Right ventricle myocardium superior (tissue), 1 donor: ENCODE data around the gene DNMT3A. TPM values are rescaled to one million over a fixed set of nuclear protein-coding genes. Genes with fewer than 3 reads are reported as not detected.
A peak's percentile ranks its signal among the peaks of the same experiment; 100 is the strongest.
"Not testable (repeated sequence)": the region's sequence is repeated elsewhere in the genome, so short reads cannot be mapped to it uniquely, and the experiment has no call there.

Source experiments
- ATAC-seq: fragments of 200-7000 bp; cut with Tn5 transposase; one replicate; pipeline ENCODE4 v1.9.1; 2020; ENCODE audit warnings: mild to moderate bottlenecking; ENCODE audit not compliant: poor library complexity
- DNase-seq: peaks from one replicate; pipeline ENCODE4 v3.0.0-alpha.2; 2020
- intact Hi-C: fragments of 100-400 bp; cut with DNase I; formaldehyde crosslinking; loops from one replicate; pipeline ENCODE4 v1.11.2; 2022
- total RNA-seq: library from RNA; stranded (reverse); fragmentation: NEBNext Ultra II Directional; extraction: Animal tissue kit (Norgen Biotek cat#: 25700); gene quantifications from one replicate; pipeline ENCODE4 v1.2.1, GENCODE V29; 2021
- donor health status: DM: no; HTN: yes; CAD: no; lungs with severe emphysema.

The DNMT3A gene
- total RNA-seq, 1 donor from 2014 or later, result 20.2 TPM

DNA sequence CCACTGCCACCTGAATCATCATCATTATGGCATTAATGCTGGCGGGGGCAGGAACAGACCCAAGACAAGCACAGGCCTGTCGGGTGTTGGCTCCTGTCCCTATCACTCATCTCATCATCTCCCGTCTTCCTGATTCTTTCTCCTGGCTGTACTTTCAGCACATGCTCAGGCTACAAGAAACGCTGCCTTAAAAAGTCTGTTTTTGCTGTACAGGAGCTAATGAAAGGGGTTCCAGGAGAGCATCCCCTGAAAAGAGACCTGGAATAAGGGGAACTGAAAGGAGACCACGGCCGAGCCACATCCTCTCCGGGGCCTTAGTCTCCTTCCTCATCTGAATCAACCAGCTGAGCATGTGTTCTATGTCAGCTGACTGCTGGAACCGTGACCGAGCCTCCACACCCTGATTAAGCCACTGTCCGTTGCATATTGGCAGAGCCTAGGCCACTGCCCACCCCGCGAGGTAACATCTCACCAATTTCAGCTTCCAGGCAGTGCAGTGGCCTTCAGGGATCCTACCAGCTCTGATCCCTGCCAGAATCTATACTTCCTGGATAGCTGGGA is 62.6 kb downstream of the DNMT3A start:
- intact Hi-C loops, result no loop called here
- peak; percentile 81 for DNase-seq
- ATAC-seq, result peak; percentile 71

DNA sequence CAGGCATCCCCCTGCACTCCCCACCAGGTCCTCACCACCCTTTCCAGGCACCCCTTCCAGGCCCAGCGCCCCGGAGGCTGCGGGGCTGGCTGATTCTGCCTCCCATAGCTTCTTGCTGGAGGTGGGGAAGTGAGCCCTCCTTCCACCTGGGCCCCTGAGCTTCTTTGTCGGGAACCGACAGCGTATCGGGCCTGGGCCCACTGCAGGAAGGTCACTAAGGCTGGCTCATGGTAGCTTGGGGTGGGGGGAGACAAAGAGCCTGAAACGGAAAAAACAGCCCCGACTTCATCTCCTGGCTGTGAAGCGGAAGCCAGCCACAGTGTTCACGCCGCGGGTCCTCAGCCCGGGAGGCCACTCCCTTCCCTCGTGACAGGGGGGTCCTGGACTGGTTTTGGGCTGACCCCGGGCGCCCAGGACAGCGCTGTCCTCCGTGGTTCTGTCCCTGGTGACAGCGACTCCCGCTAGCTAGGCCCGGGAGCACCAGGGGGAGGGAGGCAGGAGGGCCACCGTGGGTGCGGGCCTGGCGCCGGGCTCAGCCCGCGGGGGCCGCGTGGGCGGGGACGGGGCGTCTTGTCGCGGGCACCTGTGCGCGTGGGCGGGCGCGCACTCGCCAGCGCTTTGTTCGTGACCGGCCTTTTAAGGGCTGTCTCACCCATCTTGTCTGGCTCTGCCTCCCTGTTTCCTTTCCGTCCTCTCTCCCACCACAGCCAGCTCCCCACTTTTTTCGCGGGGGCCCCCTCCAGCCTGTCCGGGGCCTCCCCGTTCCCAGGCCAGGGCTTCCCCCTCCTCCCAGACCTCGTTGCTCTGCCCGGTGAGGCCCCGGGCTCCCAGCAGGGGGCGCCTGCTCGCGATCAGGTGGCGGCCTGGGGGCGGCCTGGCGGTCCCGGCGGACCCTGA is 64.9 kb downstream of the DNMT3A start:
- DNase-seq (peak; percentile 76), ATAC-seq (peak; percentile 61)
- intact Hi-C loops, result no loop called here

DNA sequence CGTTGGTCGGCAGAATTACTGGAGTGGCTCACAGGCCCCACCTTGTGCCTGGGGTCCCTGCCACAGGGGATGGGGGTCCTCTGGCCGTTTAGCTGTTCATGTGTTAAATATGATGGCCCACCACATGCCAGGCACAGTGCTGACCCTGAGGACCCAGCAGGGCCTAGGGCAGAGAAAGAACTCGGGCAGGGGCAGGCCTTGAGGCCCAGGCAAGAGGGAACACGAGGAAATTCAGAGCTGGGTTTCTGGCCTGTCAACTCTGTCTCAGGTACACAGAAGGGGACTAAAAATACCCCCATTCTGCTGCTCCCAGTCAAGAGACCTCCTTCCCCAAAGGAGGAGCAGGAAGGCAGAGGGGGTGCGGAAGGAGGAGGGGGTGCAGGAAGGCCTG is 66.2 kb downstream of the DNMT3A start:
- ATAC-seq (no peak), DNase-seq (no peak)
- intact Hi-C loops, result no loop called here

DNA sequence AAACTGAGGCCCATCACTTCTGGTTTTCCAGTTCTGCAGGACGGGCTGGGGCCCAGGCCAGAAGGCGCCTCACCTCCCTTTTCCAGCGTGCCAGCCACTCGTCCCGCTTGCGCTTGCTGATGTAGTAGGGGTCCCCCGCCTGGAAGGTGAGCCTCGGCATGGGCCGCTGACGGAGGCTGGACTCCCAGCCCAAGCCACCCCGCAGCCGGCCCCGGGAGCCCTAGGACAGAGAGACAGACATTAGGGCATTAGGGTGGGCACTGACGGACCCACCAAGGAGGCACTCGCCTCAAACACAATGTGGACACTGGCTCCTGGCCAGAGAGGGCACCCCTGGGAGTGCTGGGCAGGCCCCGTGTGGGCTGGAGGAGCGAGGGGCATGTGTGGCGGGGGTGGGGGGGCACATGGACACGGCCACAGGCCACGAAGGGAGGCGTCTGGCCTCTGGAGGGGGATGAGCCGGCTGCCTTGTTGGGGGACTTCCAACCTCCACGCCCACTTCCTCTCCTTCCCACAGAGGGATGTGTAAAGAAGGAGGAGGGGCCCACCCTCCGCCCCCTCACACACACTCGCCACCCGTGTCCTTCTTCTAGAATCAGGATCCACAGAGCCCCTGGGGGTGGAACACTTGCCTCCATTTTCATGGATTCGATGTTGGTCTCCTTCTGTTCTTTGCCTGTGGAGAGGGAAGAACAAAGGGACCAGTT is 66.7 kb downstream of the DNMT3A start:
- intact Hi-C loops, result no loop called here
- ATAC-seq, result peak; percentile 19
- peak; percentile 55 for DNase-seq

DNA sequence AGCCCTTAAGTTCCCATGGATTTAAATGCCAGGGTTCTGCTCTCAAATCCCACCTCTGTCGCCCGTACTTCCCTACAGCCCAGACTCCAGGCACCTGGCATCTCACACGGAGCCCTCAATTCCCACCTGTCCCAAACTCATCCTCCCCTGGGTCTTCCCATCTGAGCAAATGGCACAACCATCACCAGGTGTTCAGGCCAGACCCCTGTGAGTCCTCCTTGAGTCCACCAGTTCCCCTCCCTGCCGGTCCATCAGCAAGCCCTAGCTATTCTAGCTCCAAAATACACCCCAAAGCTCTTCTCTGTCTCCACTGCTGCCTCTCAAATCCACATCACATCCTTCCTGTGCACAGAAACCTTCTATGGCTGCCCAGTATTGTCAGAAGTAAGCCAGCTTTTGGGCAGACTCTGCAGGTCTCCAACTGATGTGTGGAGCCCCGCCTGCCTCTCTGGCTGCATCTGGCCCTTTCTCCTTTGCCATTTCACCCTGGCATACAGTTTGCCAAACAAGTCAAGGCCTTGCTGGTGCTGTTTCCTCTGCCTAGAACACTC is 67.7 kb downstream of the DNMT3A start:
- DNase-seq, result no peak

DNA sequence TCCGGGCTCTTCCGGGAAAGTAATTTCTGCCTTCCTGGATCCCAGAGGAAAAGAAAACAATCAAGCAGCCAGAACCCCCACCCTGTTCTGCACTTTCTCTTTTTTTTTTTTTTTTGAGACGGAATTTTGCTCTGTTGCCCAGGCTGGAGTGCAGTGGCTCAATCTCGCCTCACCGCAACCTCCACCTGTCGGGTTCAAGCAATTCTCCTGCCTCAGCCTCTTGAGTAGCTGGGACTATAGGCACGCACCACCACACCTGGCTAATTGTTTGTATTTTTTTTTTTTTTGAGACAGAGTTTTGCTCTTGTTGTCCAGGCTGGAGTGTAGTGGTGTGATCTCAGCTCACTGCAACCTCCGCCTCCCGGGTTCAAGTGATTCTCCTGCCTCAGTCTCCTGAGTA is 69.0 kb downstream of the DNMT3A start:
- ATAC-seq, intact Hi-C loops, DNase-seq: not testable (repeated sequence)

More for the DNA sequence above, 67.7 kb downstream of the DNMT3A start:
- ATAC-seq, result no peak
- intact Hi-C loops, result no loop called here

DNA sequence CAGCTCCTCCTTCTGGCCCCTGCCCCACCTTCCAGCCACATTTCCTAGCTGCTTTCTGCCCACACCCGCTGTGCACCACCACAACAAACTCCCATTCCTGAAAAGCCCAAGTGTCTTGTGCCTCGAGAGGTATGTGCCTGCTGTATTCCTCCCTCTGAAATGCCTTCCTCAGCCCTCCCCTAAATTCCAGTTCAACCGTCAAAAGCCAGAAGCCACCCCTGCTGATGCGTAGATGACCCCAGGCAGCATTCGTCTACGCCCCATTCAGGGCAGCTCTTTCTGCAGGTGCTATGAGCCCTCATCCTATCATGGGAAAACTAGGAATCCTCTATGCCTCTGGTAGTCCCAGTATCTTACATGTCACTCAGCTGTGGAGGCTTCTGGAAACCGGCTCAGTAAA is 71.7 kb downstream of the DNMT3A start:
- intact Hi-C loops, result no loop called here
- no peak for ATAC-seq

DNA sequence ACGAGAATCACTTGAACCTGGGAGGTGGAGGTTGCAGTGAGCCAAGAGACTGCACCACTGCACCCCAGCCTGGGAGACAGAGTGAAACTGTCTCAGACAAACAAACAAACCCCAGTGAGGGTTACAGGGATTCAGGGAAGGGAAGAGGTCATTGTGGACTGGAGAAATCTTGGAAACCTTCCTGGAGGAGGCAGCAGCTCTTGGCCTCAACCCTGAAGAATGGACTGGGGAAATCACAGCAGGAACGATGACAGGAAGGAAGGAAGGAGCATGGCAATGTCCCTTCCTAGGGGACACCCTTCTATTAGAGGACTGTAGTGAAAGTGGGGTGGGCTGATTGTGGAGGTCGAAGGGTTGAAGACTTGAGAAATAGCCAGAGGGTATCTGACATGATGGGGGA is 72.5 kb downstream of the DNMT3A start:
- DNase-seq, result no peak
- intact Hi-C loops, result no loop called here
- no peak for ATAC-seq

More for the DNA sequence above, 71.7 kb downstream of the DNMT3A start:
- no peak for DNase-seq

DNA sequence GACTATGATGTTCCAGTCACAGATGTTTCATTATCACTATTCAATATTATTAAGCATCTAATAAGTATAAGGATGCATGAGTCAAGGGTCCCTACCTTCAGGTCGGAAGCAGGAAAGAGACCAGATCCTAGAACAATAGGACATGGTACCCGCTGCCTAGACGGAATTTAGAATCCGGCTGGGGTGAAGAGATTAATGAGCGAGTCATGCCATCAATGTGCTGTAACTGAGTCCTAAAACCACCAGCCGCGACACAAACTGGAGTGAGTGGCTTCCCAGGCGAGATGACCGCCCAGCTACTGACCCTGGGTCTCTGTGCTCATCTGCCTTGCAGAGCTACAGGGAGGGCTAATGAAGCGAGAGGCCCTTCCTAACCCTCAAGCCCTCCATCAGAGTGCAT is 73.6 kb downstream of the DNMT3A start:
- intact Hi-C loops, result no loop called here

DNA sequence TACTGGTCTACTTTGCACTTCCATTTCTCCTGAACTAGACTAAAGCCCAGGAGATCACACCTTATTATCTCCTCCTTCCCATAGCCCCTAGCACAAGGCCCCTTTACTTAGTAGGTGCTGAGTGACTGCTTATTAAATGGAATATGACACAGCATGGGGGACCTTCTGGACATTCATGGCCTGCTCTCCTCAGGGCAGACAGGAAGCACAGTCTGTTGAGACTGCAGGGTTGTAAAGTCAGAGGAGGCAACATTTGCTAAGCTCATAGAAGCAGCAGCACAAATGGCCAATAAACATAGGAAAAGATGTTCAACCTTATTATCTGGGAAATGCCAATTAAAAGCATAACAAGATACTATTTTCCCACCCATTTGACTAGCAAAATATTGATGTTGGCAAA is 75.3 kb downstream of the DNMT3A start:
- ATAC-seq, result no peak
- intact Hi-C loops, result no loop called here
- no peak for DNase-seq

More for the DNA sequence above, 73.6 kb downstream of the DNMT3A start:
- DNase-seq, result no peak
- no peak for ATAC-seq

GRCh38 chr2:25265802-25266201 is 75.9 kb downstream of the DNMT3A start:
- intact Hi-C loops, result no loop called here

GRCh38 chr2:25265001-25265400 is 76.7 kb downstream of the DNMT3A start:
- DNase-seq, result no peak
- no peak for ATAC-seq
- intact Hi-C loops, result no loop called here

More at GRCh38 chr2:25265802-25266201, 75.9 kb downstream of the DNMT3A start:
- ATAC-seq, result no peak
- no peak for DNase-seq

DNA sequence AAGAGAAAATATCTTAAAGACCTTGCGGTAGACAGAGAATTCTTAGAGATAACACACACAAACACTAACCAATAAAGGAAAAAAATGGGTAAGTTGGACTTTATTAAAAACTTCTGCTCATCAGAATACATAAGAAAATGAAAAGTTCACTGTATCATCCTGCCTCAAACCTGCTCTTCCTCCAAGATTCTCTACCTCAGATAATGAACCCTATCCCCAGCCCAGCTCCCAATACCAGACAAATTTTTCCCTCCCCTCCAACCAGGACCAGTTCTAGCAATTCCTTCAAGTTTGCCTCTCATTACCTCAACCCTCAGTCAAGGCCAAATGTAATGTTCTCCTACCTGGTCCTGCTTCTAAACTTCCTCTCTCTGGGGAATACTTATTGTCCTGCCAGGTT is 79.4 kb downstream of the DNMT3A start:
- ATAC-seq (no peak), DNase-seq (no peak)
- intact Hi-C loops, result no loop called here

- no peak for ATAC-seq
- no peak for DNase-seq
- intact Hi-C loops, result no loop called here
Measured at GRCh38 chr2:25259737-25260124, 82.0 kb downstream of the DNMT3A start.

DNA sequence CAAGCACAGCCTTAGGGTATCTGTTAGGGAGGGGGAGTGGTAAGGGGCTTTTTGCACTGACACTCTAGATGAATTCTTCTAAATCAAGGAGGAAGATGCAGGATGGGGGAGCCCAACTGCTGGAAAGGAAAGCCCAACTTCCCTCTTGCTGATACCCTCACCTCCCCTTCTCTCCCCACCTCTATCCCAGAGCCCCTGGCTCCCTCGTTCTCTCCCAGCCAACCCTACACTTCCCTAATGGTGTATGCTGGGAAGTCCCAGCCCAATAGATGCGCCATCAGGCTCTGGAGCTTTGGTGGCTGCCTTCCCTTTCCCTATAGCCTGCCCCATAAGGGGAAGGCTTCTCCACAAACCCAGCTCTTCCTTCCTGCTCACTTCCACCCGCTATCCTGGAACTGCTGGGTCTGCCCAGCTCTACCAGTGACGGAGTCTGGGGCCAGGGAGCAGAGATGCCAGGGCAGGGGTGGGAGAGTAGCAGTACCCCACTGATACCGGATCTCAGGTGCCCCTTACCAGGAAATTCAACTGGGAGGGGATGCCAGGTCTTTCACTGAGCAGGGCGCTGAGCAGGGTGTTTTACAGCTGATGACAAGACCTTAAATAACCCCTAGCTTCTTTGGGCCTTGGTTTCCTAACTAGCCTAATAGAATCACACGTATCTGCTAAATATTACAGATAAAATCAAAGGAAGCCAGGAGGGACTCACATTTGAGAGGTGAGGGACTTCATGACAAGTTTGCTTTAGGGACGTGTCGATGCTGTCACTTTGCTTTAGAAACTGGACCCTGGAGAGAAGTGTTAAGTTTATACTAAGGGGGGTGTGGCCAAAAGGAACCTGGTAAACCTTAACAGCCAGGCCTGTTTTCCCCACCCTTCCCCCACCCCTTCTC is 82.6 kb downstream of the DNMT3A start:
- ATAC-seq, result no peak
- DNase-seq, result no peak
- intact Hi-C loops, result no loop called here

DNA sequence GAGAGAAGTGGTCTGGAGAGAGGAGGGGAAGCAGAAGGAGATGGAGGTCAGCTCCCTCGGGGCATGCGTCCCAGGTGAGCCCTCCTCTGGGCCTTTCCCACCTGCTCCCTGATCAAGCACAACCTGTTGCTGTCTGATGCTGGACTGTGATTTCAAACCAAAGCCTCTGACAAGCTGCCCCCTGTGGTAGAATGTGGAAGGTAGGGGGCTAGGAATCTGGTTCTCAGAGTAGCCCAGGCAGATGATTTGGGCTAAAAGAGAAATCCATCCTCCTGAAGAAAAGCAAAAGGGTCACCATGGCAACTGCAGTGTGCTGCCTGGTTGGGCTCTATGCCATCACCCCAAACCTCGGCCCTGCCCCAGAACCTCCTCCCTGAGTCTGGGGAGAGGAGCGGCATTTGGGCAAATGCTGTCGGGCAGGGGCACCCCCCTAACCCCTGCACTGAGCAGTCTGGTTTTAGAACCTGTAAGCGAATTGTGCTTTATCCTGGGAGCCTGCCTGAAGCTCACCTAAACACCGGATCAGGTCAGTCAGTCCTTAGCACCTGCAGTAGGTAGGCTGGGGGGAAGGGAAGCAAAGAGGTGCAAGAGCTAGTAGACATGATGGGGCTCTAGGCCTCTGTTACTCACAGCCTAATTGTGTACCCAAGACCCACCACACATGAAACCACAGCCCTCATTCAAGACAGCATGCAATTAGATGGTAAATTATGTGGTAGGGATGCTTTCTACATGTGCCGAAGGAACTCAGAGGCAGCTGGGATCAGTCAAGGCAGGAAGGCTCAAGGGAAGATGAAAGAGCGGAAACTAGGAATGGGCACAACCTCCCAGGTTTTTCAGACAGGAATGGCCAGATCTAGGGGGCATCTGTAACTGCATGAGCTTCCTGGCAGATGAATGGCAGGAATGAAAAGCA is 83.5 kb downstream of the DNMT3A start:
- DNase-seq, result no peak
- intact Hi-C loops, result no loop called here
- no peak for ATAC-seq

GRCh38 chr2:25257032-25257552 is 84.6 kb downstream of the DNMT3A start:
- intact Hi-C loops, result no loop called here
- ATAC-seq (peak; percentile 82), DNase-seq (no peak)
